Skeletal muscle satellite cell (primary cell): ENCODE results near the gene FSD1.
"Not testable (repeated sequence)": the region's sequence is repeated elsewhere in the genome, so short reads cannot be mapped to it uniquely, and the experiment has no call there.

Source experiments
- H3K27me3 ChIP-seq: 2 replicates; pipeline ENCODE4 v1.7.0; 2013; ENCODE audit warnings: low read length; ENCODE audit not compliant: control insufficient read depth, insufficient read depth
- H3K36me3 ChIP-seq: 2 replicates; pipeline ENCODE4 v1.7.0; 2013; ENCODE audit warnings: mild to moderate bottlenecking, control low read depth, low read length; ENCODE audit not compliant: insufficient read depth
- H3K4me1 ChIP-seq: 2 replicates; pipeline ENCODE4 v1.7.0; 2013; ENCODE audit warnings: low read length; ENCODE audit not compliant: control insufficient read depth, insufficient read depth
- H3K4me2 ChIP-seq: 2 replicates; pipeline ENCODE4 v1.7.0; 2013; ENCODE audit warnings: mild to moderate bottlenecking, low read length
- H3K4me3 ChIP-seq: 2 replicates; pipeline ENCODE4 v1.7.0; 2013; ENCODE audit warnings: low read length
- H3K9ac ChIP-seq: 2 replicates; pipeline ENCODE4 v1.7.0; 2013; ENCODE audit warnings: mild to moderate bottlenecking, low read depth, low read length, moderate library complexity
- H3K9me3 ChIP-seq: replicated peaks from 2 replicates; pipeline ENCODE4 v1.7.0; 2013; ENCODE audit warnings: mild to moderate bottlenecking, control low read depth, low read length

Gene FSD1

GRCh38 chr19:4326215-4326836, 21.9 kb downstream of the FSD1 start:
- Histone ChIP-seq H3K4me2 (no peak overlapping the region), H3K4me1 (peaks cover 15% of the 10 kb centered on the region), H3K4me3 (no peak overlapping the region), H3K9me3 (no peaks in the 10 kb centered on the region), H3K36me3 (no peaks in the 10 kb centered on the region), H3K27me3 (peaks cover 6% of the 10 kb centered on the region), H3K9ac (no peak overlapping the region)

GRCh38 chr19:4326837-4327251, 22.4 kb downstream of the FSD1 start:
- Histone ChIP-seq H3K4me1 (peaks cover 15% of the 10 kb centered on the region), H3K36me3 (no peaks in the 10 kb centered on the region), H3K4me3 (no peak overlapping the region), H3K4me2 (peak overlapping the region; percentile 65), H3K9ac (no peak overlapping the region), H3K27me3 (peaks cover 6% of the 10 kb centered on the region), H3K9me3 (no peaks in the 10 kb centered on the region)

GRCh38 chr19:4327252-4327876, 23.0 kb downstream of the FSD1 start:
- Histone ChIP-seq H3K36me3 (no peaks in the 10 kb centered on the region), H3K4me3 (peak overlapping the region; percentile 39), H3K9me3 (no peaks in the 10 kb centered on the region), H3K9ac (no peak overlapping the region), H3K27me3 (peaks cover 6% of the 10 kb centered on the region), H3K4me1 (peaks cover 15% of the 10 kb centered on the region), H3K4me2 (peak overlapping the region; percentile 65)

GRCh38 chr19:4327877-4328242, 23.5 kb downstream of the FSD1 start:
- Histone ChIP-seq H3K27me3 (peaks cover 6% of the 10 kb centered on the region), H3K9me3 (no peaks in the 10 kb centered on the region), H3K9ac (no peak overlapping the region), H3K36me3 (no peaks in the 10 kb centered on the region), H3K4me1 (peaks cover 15% of the 10 kb centered on the region), H3K4me2 (no peak overlapping the region), H3K4me3 (peak overlapping the region; percentile 39)

- H3K27me3 ChIP-seq, result peaks cover 6% of the 10 kb centered on the region
- no peaks in the 10 kb centered on the region for H3K9me3 ChIP-seq
- peak overlapping the region; percentile 71 for H3K4me3 ChIP-seq
- H3K36me3 ChIP-seq, result no peaks in the 10 kb centered on the region
- H3K9ac ChIP-seq, result peak overlapping the region; percentile 59
- H3K4me2 ChIP-seq, result peak overlapping the region; percentile 78
- H3K4me1 ChIP-seq, result peaks cover 15% of the 10 kb centered on the region
These were observed 24.0 kb downstream of the FSD1 start for GRCh38 chr19:4328243-4328990.

- Histone ChIP-seq H3K9ac (peak overlapping the region; percentile 59), H3K4me3 (peak overlapping the region; percentile 71)
These were observed 24.7 kb downstream of the FSD1 start for GRCh38 chr19:4328991-4329681.

GRCh38 chr19:4329858-4330257, 25.5 kb downstream of the FSD1 start:
- Histone ChIP-seq H3K9ac (no peak overlapping the region), H3K36me3 (no peaks in the 10 kb centered on the region), H3K4me2 (no peak overlapping the region), H3K9me3 (no peaks in the 10 kb centered on the region), H3K4me3 (no peak overlapping the region), H3K4me1 (peaks cover 15% of the 10 kb centered on the region), H3K27me3 (peaks cover 6% of the 10 kb centered on the region)

More at GRCh38 chr19:4328991-4329681, 24.7 kb downstream of the FSD1 start:
- not testable (repeated sequence) for H3K36me3 ChIP-seq, H3K9me3 ChIP-seq, H3K27me3 ChIP-seq
- peaks cover 15% of the 10 kb centered on the region for H3K4me1 ChIP-seq
- peak overlapping the region; percentile 78 for H3K4me2 ChIP-seq

- H3K4me2 ChIP-seq, result no peak overlapping the region
- no peak overlapping the region for H3K4me3 ChIP-seq
- peaks cover 9% of the 10 kb centered on the region for H3K4me1 ChIP-seq
- H3K9ac ChIP-seq, result no peak overlapping the region
- no peaks in the 10 kb centered on the region for H3K27me3 ChIP-seq
- H3K36me3 ChIP-seq, result no peaks in the 10 kb centered on the region
- no peaks in the 10 kb centered on the region for H3K9me3 ChIP-seq
These were observed 30.7 kb downstream of the FSD1 start for GRCh38 chr19:4334929-4335570.

GRCh38 chr19:4337906-4338440, 33.6 kb downstream of the FSD1 start:
- Histone ChIP-seq H3K27me3 (no peaks in the 10 kb centered on the region), H3K4me2 (peak overlapping the region; percentile 84), H3K9ac (peak overlapping the region; percentile 71), H3K36me3 (no peaks in the 10 kb centered on the region), H3K4me1 (peaks cover 15% of the 10 kb centered on the region), H3K4me3 (peak overlapping the region; percentile 66), H3K9me3 (no peaks in the 10 kb centered on the region)

- Histone ChIP-seq H3K27me3 (no peaks in the 10 kb centered on the region), H3K4me3 (peak within 1 kb of the TSS; percentile 66), H3K36me3 (no peaks in the 10 kb centered on the region), H3K9me3 (no peaks in the 10 kb centered on the region), H3K4me2 (peak within 1 kb of the TSS; percentile 84), H3K9ac (peak within 1 kb of the TSS; percentile 71), H3K4me1 (peaks cover 15% of the 10 kb centered on the region)
These were observed 34.3 kb downstream of the FSD1 start, which contains the start of gene STAP2 for GRCh38 chr19:4338441-4339355. Gene STAP2 (minus strand): TSS chr19:4338827. CDS start chr19:4338753, 74 bp downstream.
